ENCODE results near the gene TELO2. TPM values are rescaled to one million over a fixed set of nuclear protein-coding genes. Genes with fewer than 3 reads are reported as not detected.

The TELO2 gene
- total RNA-seq: 9.9 and 15.5 TPM in 2 replicates

GRCh38 chr16:1492923-1493745 is at the start of gene TELO2:
TSS of gene TELO2 (plus strand) at chr16:1493360. CDS start at chr16:1494282, 922 bp downstream.

GRCh38 chr16:1443980-1444729 is 49.0 kb upstream of the TELO2 start, which contains the start of gene CCDC154:
TSS of gene CCDC154 (minus strand) at chr16:1444556. CDS start at chr16:1444322, 234 bp downstream.

DNA sequence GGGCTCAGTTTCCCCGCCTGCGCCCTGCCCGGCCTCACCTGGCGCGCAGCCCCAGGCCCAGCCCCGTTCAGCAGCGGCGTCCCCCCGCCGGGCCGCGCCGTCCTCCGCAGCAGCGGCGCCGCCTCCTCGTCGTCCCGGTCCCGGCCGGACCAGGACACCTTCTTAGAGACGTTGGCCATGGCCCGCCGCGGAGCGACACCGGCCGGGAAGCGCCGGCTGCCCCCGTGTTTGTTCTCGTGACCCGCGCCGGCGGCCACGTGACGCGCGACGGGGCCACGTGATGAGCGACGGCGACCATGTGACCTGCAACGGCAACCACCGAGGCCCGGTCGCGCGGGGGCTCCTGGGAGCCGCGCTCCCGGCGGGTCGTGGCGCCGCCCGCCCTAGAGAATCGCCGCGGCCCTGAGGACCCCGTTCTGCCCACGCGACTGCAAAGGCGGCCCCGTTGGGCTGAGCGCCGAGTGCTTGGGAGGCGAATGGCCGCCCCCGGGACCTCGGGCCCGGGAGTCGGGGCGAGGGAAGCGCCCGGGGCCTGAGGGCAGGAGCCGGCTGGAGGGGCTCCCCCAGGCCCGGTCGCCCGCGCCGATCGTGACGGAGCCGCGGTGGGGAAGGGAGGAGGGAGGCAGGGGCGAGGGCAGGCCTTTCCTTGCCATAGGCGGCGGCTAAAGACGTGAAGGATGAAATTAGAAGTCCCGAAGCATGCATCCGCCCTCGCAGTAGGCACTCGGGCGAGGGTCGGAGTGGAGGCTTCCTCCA is 18.2 kb upstream of the TELO2 start, which contains the start of gene CLCN7:
Gene CLCN7 (minus strand): TSS at position 233 of the 756 bp plus-strand sequence. CDS start 54 bp downstream, at position 179.

DNA sequence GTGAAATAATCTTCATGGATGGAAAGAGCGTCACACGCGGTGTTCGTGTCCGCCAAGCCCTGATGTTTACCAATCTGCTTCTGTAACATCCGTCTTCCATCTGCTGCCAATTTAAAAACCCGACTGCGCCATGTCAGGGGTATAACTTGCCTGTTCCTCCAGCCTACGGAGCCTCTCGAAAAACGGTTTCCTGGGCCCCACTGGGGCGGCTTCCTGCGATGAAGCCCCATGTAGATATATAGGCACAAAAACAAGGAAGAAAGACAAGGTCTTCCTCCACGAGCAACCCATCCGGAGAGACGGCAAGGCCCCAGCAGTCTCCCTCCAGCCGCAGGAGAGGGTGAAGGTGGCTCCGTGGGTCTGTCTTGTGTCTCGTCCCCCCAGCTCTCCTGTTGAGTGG is 4.5 kb upstream of the TELO2 start, which contains the start of gene PTX4:
Gene PTX4 (minus strand): TSS at position 326 of the 400 bp plus-strand sequence. CDS start 35 bp downstream, at position 291.

GRCh38 chr16:1533443-1533951 is 40.3 kb downstream of the TELO2 start, which contains the start of gene TMEM204:
TSS of gene TMEM204 (plus strand) at chr16:1533666. CDS start at chr16:1534276, 610 bp downstream.

Other genes with a start within 250 kb of the TELO2 start
- not detected in 2 replicates for gene TPSD1, start 237.3 kb upstream of the TELO2 start, total RNA-seq
- 40.8 and 45.3 TPM in 2 replicates for gene UBE2I, start 183.7 kb upstream of the TELO2 start, total RNA-seq
- 0.92 and 1.2 TPM in 2 replicates for gene BAIAP3, start 159.7 kb upstream of the TELO2 start, total RNA-seq
- gene TSR3, start 141.5 kb upstream of the TELO2 start, total RNA-seq: 60.6 and 68.6 TPM in 2 replicates
- 44.0 and 48.4 TPM in 2 replicates for gene GNPTG, start 141.4 kb upstream of the TELO2 start, total RNA-seq
- gene UNKL, start 78.7 kb upstream of the TELO2 start, total RNA-seq: 4.6 and 6.5 TPM in 2 replicates
- gene UQCC4, start 72.6 kb upstream of the TELO2 start, total RNA-seq: 16.1 and 18.1 TPM in 2 replicates
- not detected in 2 replicates for gene PERCC1, start 62.3 kb upstream of the TELO2 start, total RNA-seq
- gene CCDC154, start 48.8 kb upstream of the TELO2 start, total RNA-seq: 0.26 and 0.37 TPM in 2 replicates
- gene CLCN7, start 18.3 kb upstream of the TELO2 start, total RNA-seq: 60.4 and 81.6 TPM in 2 replicates
- 0.06 TPM in 1 of 2 replicates, not detected in the other for gene PTX4, start 4.4 kb upstream of the TELO2 start, total RNA-seq
- 60.6 and 93.8 TPM in 2 replicates for gene TMEM204, start 40.3 kb downstream of the TELO2 start, total RNA-seq
- gene IFT140, start 118.7 kb downstream of the TELO2 start, total RNA-seq: 23.6 and 27.0 TPM in 2 replicates
- gene CRAMP1, start 119.0 kb downstream of the TELO2 start, total RNA-seq: 4.6 and 6.6 TPM in 2 replicates
- 22.6 and 24.3 TPM in 2 replicates for gene JPT2, start 184.9 kb downstream of the TELO2 start, total RNA-seq
- gene MAPK8IP3, start 212.8 kb downstream of the TELO2 start, total RNA-seq: 39.2 and 40.2 TPM in 2 replicates

Data from aortic smooth muscle cell (primary cell).